ENCODE results near the gene OTUD4.

Gene OTUD4

DNA sequence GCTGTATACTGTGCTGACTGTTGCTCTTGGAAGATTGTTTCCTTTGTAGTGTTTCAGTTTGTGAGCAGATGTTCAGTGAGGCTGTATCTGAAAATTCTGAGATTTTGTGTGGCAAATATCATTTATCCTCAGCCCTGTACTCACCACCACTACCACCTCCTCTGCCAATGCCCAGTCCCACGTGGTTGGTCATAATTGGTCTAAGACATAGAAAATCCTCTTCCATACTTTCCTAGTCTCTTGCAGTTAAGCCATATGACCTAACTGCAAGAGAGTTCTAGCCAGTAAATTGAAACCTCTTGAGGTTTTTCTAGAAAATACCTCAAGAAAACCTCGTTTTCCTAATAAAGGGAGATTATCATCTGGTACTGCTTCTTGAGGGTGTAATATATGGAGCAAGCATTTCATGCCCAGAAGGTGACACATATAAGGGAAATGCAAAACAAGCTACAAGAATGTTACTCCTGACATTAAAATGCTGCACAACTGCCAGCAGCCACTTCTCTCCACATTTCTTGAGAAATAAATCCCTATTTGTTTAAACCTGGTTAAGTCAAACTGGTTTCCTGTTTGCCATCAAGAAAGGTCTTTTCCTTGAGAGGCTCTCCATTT lies 49.5 kb downstream of the OTUD4 start:
- no peak for DNase-seq (ENCODE audit: low read depth, low spot score)

GRCh38 chr4:145130130-145130529 lies 50.3 kb downstream of the OTUD4 start:
- no peak for DNase-seq (ENCODE audit: low read depth, low spot score)

GRCh38 chr4:145125396-145125795 lies 55.0 kb downstream of the OTUD4 start:
- no peak for DNase-seq (ENCODE audit: low read depth, low spot score)

GRCh38 chr4:145108128-145108527 lies 72.3 kb downstream of the OTUD4 start:
- no peak for DNase-seq (ENCODE audit: low read depth, low spot score)

GRCh38 chr4:145107126-145107525 lies 73.3 kb downstream of the OTUD4 start:
- DNase-seq (ENCODE audit: low read depth, low spot score): no peak

DNA sequence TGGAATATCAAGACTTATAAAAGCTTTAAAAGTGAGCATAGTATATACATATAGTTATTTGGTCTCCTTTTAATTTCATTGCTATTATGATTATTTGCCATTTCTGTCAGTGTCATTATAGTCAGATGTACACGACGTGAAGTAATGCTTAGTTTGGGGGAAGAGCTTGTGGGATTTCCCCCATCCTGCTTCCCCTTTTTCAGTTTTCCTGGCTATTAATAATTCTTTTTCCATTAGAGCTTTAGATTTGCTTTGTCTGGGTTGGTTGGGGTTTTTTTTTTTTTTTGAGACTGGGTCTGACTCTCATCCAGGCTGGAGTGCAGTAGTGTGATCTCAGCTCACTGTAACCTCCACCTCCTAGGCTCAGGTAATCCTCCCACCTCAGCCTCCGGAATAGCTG lies 76.9 kb downstream of the OTUD4 start:
- no peak for DNase-seq (ENCODE audit: low read depth, low spot score)

DNA sequence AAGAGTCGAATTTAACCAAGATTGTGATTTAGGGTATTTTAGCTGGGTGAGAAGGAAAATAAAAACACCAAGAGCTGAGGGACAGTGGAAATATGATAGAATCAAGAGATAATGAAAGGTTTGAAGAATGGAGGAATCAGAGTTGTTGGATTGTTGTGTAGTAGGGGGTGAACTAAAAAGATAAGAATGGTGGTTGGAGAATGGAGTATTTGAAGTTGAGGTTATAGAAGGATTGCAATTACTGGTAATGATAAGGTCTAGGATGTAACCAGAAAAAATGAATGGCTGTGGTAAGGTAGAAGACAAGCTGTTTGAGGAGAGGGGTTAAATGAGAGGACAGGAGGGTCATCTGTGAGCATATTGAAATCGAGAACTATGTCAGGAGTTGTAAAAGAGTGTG lies 77.8 kb downstream of the OTUD4 start:
- DNase-seq (ENCODE audit: low read depth, low spot score): no peak

DNA sequence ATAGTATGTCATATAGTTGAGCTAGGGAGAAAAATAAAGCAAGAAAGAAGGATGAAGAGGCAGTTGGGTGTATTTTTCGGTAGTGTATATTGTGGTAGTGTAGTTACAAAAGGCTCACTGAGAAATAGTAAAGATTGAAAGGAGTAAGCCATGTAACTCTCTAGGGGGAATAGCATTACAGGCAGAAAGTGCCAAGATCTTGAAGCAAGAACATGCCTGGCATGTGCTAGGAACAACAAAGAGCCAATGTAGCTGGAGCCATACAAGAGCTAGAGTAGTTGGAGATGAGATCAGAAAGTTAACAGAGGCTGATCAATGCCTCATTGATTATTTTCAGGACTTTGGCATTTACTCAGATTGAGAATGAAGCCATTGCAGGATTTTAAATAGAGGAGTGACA lies 79.3 kb downstream of the OTUD4 start:
- DNase-seq (ENCODE audit: low read depth, low spot score): no peak

DNA sequence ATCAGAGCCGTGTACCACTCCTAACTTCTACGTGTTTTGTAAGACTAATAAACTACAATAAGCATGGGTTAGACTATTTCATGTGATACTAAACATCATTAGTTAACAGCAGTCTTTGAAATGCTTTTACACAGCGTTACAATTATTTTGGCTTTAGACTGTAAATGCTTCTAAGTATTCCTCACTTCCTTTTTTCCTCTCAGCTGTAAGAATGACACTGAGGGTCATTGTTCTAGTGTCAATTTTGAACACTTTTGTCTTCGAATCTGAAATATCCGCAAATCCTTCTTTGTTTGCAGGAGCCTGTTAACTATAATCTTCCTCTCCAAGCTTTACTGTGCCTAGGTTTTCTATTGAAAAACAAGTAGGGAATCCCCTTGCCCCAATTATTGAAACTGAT lies 80.7 kb downstream of the OTUD4 start:
- no peak for DNase-seq (ENCODE audit: low read depth, low spot score)

DNA sequence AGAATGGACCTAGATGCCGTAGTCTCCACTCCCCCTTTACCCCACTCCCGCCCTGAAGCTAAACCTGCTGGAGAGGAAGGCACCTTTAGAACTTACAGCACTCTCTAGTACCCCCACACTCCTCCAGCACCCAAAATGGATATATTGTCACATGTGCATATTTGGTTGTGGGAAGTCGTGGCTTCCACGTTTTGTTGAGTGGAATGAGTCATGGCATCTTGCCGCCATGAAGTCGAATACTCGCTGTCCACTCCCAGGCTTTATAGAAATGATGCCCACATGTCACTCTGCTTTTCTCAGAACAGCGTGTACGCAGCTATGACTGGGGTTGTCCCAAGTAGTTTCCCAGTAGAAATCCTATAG lies 81.7 kb downstream of the OTUD4 start:
- peak; percentile 9 for DNase-seq (ENCODE audit: low read depth, low spot score)

DNA sequence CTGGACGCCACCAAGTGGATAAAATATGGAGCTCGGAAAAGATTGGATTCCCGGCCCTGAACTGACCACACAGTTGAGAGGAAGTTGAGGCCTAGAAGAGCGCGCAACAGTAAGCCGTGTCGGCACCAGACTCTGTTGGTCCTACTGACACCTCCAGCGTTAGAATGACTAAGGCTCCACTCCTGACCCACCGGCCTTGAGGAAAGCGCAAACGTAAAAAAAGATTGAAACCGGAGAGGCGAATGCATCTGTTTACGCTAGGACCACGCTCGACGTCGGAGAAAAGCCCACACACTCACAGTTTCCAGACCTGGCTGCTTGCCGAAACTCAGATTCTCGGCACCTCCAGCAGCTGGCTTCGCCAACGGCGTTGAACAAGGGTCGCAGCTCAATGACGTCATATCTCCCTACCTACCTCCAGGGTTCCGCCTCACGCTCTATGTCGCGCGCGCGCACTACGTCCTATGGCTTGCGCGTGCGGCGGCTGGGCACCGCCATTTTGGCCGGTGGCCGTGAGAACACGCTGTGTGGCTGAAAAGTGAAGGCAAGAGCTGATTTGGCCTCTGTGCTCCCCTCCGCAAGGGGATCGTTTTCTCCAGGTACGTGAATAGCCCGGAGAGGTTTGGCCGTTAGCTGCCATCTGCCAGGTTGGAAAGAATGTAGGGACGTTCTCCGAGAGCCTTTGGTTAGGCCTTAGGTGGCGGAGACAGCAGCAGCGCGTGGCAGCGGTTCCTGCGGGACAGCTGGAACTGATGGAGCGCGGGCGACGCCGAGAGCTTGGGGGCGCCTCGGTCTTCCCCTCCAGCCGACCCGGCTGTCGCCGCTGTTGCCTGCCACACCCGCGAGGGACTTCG lies 82.3 kb downstream of the OTUD4 start, which contains the start of the genes ABCE1 and ANAPC10:
Gene ABCE1 (plus strand): TSS at position 491 of the 854 bp plus-strand sequence. CDS start 6,102 bp downstream, outside the sequence.
Gene ANAPC10 (minus strand): TSS at position 376 of the 854 bp plus-strand sequence. CDS start 2,097 bp downstream, outside the sequence.
- peak; percentile 91 for DNase-seq (ENCODE audit: low read depth, low spot score)

- no peak for DNase-seq (ENCODE audit: low read depth, low spot score)
These were observed 83.0 kb downstream of the OTUD4 start for GRCh38 chr4:145097331-145097820.

- no peak for DNase-seq (ENCODE audit: low read depth, low spot score)
These were observed 86.8 kb downstream of the OTUD4 start for GRCh38 chr4:145093638-145094037.

- DNase-seq (ENCODE audit: low read depth, low spot score): no peak
These were observed 90.0 kb downstream of the OTUD4 start for GRCh38 chr4:145090380-145090779.

DNA sequence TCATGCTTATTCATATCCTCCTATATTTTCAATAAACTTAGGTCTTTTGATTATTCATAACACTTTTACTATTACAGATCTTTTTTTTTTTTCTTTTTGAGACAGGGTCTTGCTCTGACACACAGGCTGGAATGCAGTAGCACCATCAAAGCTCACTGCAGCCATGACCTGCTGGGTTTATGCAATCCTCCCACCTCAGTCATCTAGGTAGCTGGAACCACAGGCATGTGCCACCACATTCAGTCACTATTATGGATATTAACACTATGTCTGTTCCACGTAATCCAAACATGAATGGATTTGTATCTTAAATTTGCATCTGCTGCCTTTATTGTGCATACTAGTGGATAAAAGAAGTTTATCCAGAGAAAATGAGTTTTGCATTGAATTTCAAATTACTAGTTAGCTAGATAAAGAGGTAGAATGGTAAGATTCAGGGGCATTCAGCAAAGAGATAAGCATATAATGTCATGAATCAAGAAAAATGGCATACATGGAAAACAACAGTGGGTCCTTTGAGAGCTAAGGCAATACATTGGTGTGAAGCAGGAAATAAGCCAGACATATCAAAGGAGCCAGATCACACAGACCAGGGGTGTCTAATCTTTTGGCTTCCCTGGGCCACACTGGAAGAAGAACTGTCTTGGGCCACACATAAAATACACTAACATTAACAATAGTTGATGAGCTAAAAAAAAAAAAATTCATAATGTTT lies 96.3 kb downstream of the OTUD4 start:
- DNase-seq (ENCODE audit: low read depth, low spot score): no peak
